IMR-90 (cell line): Measurements from ENCODE around the gene DACH1. TPM values are rescaled to one million over a fixed set of nuclear protein-coding genes. Genes with fewer than 3 reads are reported as not detected.
"Not testable (repeated sequence)": the region's sequence is repeated elsewhere in the genome, so short reads cannot be mapped to it uniquely, and the experiment has no call there.

Source experiments
- ATAC-seq: fragments of 200-7000 bp; cut with Tn5 transposase; 2 replicates; pipeline ENCODE4 v1.9.1; 2020; ENCODE audit warnings: low read depth, mild to moderate bottlenecking, moderate library complexity
- BruUV-seq: library from RNA; stranded (reverse); fragments of 400-500 nt; replicated peaks from 2 replicates; lab custom pipeline; 2021; lab: Mats Ljungman, UMichigan
- CTCF ChIA-PET: fragments of 300-600 bp; formaldehyde crosslinking; extraction: SDS; loops from one replicate; lab custom pipeline; 2021; ENCODE audit warnings: antibody characterized with exemption; lab: Yijun Ruan, JAX
- POLR2A ChIA-PET: fragments of 300-600 bp; sonication (Branson Sonifier 250); formaldehyde crosslinking; loops from one replicate; lab custom pipeline; 2022; ENCODE audit warnings: antibody characterized with exemption; ENCODE audit not compliant: unreplicated experiment; lab: Charles Lee
- DNase-seq: peaks from one replicate; pipeline ENCODE4 v3.0.0; 2013
- H2AFZ ChIP-seq: replicated peaks from 2 replicates; pipeline ENCODE3; 2013; ENCODE audit warnings: low read length, mild to moderate bottlenecking; ENCODE audit not compliant: poor library complexity
- H2AK5ac ChIP-seq: 2 replicates; pipeline ENCODE4 v1.6.1; 2013; ENCODE audit warnings: low read depth, low read length, inconsistent platforms
- H2AK9ac ChIP-seq: replicated peaks from 2 replicates; pipeline ENCODE3; 2013; ENCODE audit warnings: mild to moderate bottlenecking, low read depth, low read length, moderate library complexity; ENCODE audit not compliant: poor library complexity
- H2BK120ac ChIP-seq: 2 replicates; pipeline ENCODE4 v1.6.1; 2013; ENCODE audit warnings: low read depth, low read length, inconsistent platforms
- H2BK15ac ChIP-seq: 3 replicates; pipeline ENCODE4 v1.6.1; 2013; ENCODE audit warnings: low read depth, low read length, inconsistent platforms
- H2BK20ac ChIP-seq: 2 replicates; pipeline ENCODE4 v1.6.1; 2013; ENCODE audit warnings: low read depth, mild to moderate bottlenecking, inconsistent platforms, low read length, moderate library complexity
- H2BK5ac ChIP-seq: 2 replicates; pipeline ENCODE4 v1.6.1; 2013; ENCODE audit warnings: mild to moderate bottlenecking, low read depth, low read length, inconsistent platforms; ENCODE audit not compliant: poor library complexity, severe bottlenecking
- H3K14ac ChIP-seq: replicated peaks from 2 replicates; pipeline ENCODE4 v1.6.1; 2013; ENCODE audit warnings: low read depth, low read length, inconsistent platforms
- H3K18ac ChIP-seq: 2 replicates; pipeline ENCODE4 v1.6.1; 2013; ENCODE audit warnings: low read depth, low read length, control low read depth
- H3K23ac ChIP-seq: 2 replicates; pipeline ENCODE4 v1.6.1; 2013; ENCODE audit warnings: low read depth, low read length, inconsistent platforms
- H3K27ac ChIP-seq: 2 replicates; pipeline ENCODE4 v1.5.1; 2013; ENCODE audit warnings: mild to moderate bottlenecking, control low read depth, low read length; ENCODE audit not compliant: insufficient read depth
- H3K27me3 ChIP-seq: 2 replicates; pipeline ENCODE4 v1.6.1; 2013; ENCODE audit warnings: low read length; ENCODE audit not compliant: control insufficient read depth, insufficient read depth
- H3K36me3 ChIP-seq: 2 replicates; pipeline ENCODE4 v1.6.1; 2013; ENCODE audit warnings: low read length, mixed read lengths; ENCODE audit not compliant: control insufficient read depth, insufficient read depth
- H3K4ac ChIP-seq: 2 replicates; pipeline ENCODE4 v1.6.1; 2013; ENCODE audit warnings: low read depth, low read length, inconsistent platforms
- H3K4me1 ChIP-seq: 2 replicates; pipeline ENCODE4 v1.6.1; 2013; ENCODE audit warnings: low read length, mixed read lengths; ENCODE audit not compliant: control insufficient read depth, insufficient read depth
- H3K4me2 ChIP-seq: 2 replicates; pipeline ENCODE4 v1.6.1; 2013; ENCODE audit warnings: low read depth, mild to moderate bottlenecking, control low read depth, low read length, moderate library complexity
- H3K4me3 ChIP-seq: 2 replicates; pipeline ENCODE4 v1.5.1; 2013; ENCODE audit warnings: low read depth, mild to moderate bottlenecking, control low read depth, low read length, moderate library complexity; ENCODE audit not compliant: insufficient read depth
- H3K56ac ChIP-seq: 2 replicates; pipeline ENCODE4 v1.6.1; 2013; ENCODE audit warnings: low read length, inconsistent platforms; ENCODE audit not compliant: insufficient read depth; ENCODE audit errors: extremely low read depth
- H3K79me1 ChIP-seq, 2 experiments: 2 replicates each; pipeline ENCODE4 v1.6.1; 2013; ENCODE audit warnings: low read length in 2 of 2, inconsistent platforms in 1 of 2, low read depth in 1 of 2
- H3K9ac ChIP-seq: 2 replicates; pipeline ENCODE4 v1.6.1; 2013; ENCODE audit warnings: low read depth, low read length, control low read depth
- H3K9me1 ChIP-seq: 2 replicates; pipeline ENCODE4 v1.6.1; 2013; ENCODE audit warnings: low read length, inconsistent platforms; ENCODE audit not compliant: insufficient read depth
- H3K9me3 ChIP-seq: 2 replicates; pipeline ENCODE4 v1.6.1; 2013; ENCODE audit warnings: low read length; ENCODE audit not compliant: control insufficient read depth, insufficient read depth
- H4K20me1 ChIP-seq: 2 replicates; pipeline ENCODE4 v1.6.1; 2013; ENCODE audit warnings: low read length, inconsistent platforms; ENCODE audit not compliant: insufficient read depth
- H4K5ac ChIP-seq: 2 replicates; pipeline ENCODE4 v1.6.1; 2013; ENCODE audit warnings: mild to moderate bottlenecking, low read depth, low read length, control low read depth
- H4K8ac ChIP-seq, 2 experiments: 2 replicates each; pipeline ENCODE4 v1.6.1; 2013; ENCODE audit warnings: low read depth in 2 of 2, low read length in 2 of 2, control low read depth in 1 of 2, inconsistent platforms in 1 of 2
- H4K91ac ChIP-seq: 2 replicates; pipeline ENCODE4 v1.6.1; 2013; ENCODE audit warnings: low read depth, low read length, inconsistent platforms; ENCODE audit not compliant: insufficient read depth
- WGBS, 2 experiments: methylation state at CpG; one replicate each; pipeline versions ENCODE4 v1.1.5 to v1.1.7; 2013; ENCODE audit warnings: missing lambda C conversion rate in 2 of 2; ENCODE audit not compliant: insufficient read length in 1 of 2; ENCODE audit errors: extremely low coverage in 2 of 2; 5-methylcytosine and 5-hydroxymethylcytosine counted together
- dilution Hi-C: fragments of 300-500 bp; cut with HindIII; formaldehyde crosslinking; loops from one replicate; pipeline ENCODE4 v1.14.3; 2018; ENCODE audit warnings: low sequenced_read_pairs; ENCODE audit not compliant: unreplicated experiment
- in situ Hi-C: fragments of 300-500 bp; cut with MboI; formaldehyde crosslinking; loops from 3 replicates; pipeline ENCODE4 v1.14.3; 2019; ENCODE audit warnings: low sequenced_read_pairs, inconsistent platforms, mixed read lengths
- intact Hi-C: fragments of 100-400 bp; cut with micrococcal nuclease; formaldehyde crosslinking; loops from 2 replicates; pipeline ENCODE4 v1.10.0; 2022
- polyA plus RNA-seq, 3 experiments: library from polyadenylated mRNA; depleted of rRNA; stranded (reverse); fragments of >200 nt; gene quantifications; 2 replicates each; pipeline ENCODE4 v1.2.3, GENCODE V29; 2012; ENCODE audit warnings: low replicate concordance in 1 of 3
- total RNA-seq: library from RNA; depleted of rRNA; stranded (reverse); fragments of >200 nt; gene quantifications from 2 replicates; pipeline ENCODE4 v1.2.3, GENCODE V29; 2012

The DACH1 gene
- total and polyA plus RNA-seq, 2 of the 4 experiments (the other 2 are of a cell fraction): not detected

DNA sequence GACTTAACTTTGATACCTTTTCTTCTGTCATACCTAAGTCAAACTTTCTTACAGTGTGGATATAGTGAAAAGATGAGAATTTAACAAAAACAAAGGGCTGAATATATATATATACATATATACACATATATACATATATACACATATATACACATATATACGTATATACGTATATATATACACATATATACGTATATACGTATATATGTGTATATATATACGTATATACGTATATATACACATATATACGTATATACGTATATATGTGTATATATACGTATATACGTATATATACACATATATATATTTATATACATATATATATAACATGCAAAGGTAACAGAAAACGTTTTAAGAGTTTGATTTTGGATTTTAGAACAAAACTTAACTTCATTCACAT, 88.0 kb downstream of the DACH1 start:
- H3K4me1 ChIP-seq, H3K4me3 ChIP-seq, H3K79me1 ChIP-seq, H4K8ac ChIP-seq, H3K56ac ChIP-seq, in situ Hi-C loops, H2AK9ac ChIP-seq, H2AK5ac ChIP-seq, H2BK15ac ChIP-seq, BruUV-seq, H4K20me1 ChIP-seq, ATAC-seq, H2AFZ ChIP-seq, H2BK20ac ChIP-seq, DNase-seq, H3K14ac ChIP-seq, H3K9me3 ChIP-seq, H3K9me1 ChIP-seq, H3K4me2 ChIP-seq, H4K5ac ChIP-seq, H3K18ac ChIP-seq, H3K9ac ChIP-seq, POLR2A ChIA-PET, CTCF ChIA-PET, H3K36me3 ChIP-seq, H2BK5ac ChIP-seq, H2BK120ac ChIP-seq, H4K91ac ChIP-seq, H3K23ac ChIP-seq, dilution Hi-C loops, H3K27ac ChIP-seq, H3K27me3 ChIP-seq, intact Hi-C loops, H3K4ac ChIP-seq: not testable (repeated sequence)
- WGBS, 2 experiments: no CpG with 5 or more reads among the region's 11 CpGs
